Cardiac muscle cell (in vitro differentiated cells and primary cell): ENCODE data around the gene PADI3. TPM values are rescaled to one million over a fixed set of nuclear protein-coding genes. Genes with fewer than 3 reads are reported as not detected.

Experiments used
- DNase-seq, 2 donors: peaks; one replicate each; pipeline versions ENCODE4 v3.0.0 to v3.0.0-alpha.2; 2010 to 2017; ENCODE audit warnings: low read depth in 1 of 2, low spot score in 1 of 2
- H3K27ac ChIP-seq: fragments of 200-600 bp; sonication (generic); 2 replicates; pipeline ENCODE4 v1.5.1; 2016
- H3K27me3 ChIP-seq: fragments of 200-600 bp; sonication (generic); 2 replicates; pipeline ENCODE4 v1.6.0; 2016; ENCODE audit warnings: control low read depth
- H3K36me3 ChIP-seq: fragments of 200-600 bp; sonication (generic); 2 replicates; pipeline ENCODE4 v1.5.1; 2016; ENCODE audit warnings: control low read depth
- H3K4me1 ChIP-seq: fragments of 200-600 bp; sonication (generic); 2 replicates; pipeline ENCODE4 v1.8.1; 2017; ENCODE audit warnings: low read depth, mild to moderate bottlenecking, mixed run types
- H3K4me3 ChIP-seq: fragments of 200-600 bp; sonication (generic); 2 replicates; pipeline ENCODE4 v1.5.1; 2016; ENCODE audit warnings: mild to moderate bottlenecking
- H3K9me3 ChIP-seq: fragments of 200-600 bp; sonication (generic); 2 replicates; pipeline ENCODE4 v1.5.1; 2017; ENCODE audit warnings: low read depth, mild to moderate bottlenecking, control low read depth
- polyA plus RNA-seq: library from polyadenylated mRNA; unstranded; fragments of >200 nt; fragmentation: Nextera tagmentation; extraction: Ambion mirVana; gene quantifications from 2 replicates; pipeline ENCODE4 v1.2.1, GENCODE V29; 2016
- total RNA-seq: library from RNA; depleted of rRNA; stranded (reverse); fragments of >200 nt; gene quantifications from 2 replicates; pipeline ENCODE4 v1.2.3, GENCODE V29; 2016
- TF ChIP-seq, protein P1 (sequence below): IDR thresholded peaks from 2 replicates; pipeline ENCODE4 v1.5.1; 2012; ENCODE audit warnings: low read depth, mild to moderate bottlenecking, low read length

Gene PADI3
- total and polyA plus RNA-seq, 2 experiments from 2014 or later, result 0.24 TPM; not detected in 1

DNA sequence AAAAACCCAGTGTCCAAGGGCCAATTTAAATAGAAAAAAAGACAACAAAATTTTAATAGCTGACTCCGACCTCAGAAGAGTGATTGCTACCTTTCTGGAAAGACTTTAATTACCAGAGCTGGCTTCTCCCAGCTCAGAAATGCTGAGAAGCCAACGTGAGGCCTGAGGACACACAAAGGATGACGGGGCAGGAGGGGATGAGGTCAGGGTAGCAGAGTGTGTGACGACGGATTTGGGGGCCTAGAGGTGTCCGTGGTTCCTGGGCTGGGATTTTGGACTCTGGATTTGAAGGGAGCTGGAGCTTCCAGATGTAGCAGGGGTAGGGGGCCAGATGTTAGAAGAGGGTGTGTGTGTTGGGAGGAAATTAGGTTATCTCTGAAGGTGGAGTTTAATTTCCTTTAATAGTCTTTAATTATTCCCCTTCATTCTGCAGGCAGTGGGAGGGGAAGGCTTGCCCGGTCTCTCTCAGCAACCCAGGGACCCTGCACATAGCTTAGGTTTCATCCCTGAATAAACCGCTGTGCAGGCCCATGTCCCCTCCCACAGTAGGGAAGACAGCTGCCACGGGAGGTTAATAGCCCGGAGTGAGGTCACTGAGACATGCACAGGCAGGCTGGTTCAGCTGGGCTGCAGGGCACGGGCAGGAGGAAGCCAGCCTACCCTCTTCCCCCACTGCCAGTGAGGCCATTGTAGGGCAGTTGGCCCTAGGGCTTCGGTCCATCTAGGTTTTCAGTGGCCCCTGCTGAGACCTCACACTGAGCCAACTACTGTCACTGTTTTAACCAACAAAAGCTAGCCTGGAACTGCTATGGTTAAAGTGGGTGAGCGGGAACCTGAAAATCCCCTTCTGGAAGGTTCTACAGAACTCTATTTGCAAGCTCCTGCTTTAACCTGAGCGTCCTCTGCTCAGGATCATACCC, 3.8 kb upstream of the PADI3 start:
- Histone ChIP-seq H3K4me3 (no peak overlapping the region), H3K4me1 (no peaks in the 10 kb centered on the region), H3K36me3 (no peaks in the 10 kb centered on the region), H3K27ac (no peak overlapping the region), H3K9me3 (no peaks in the 10 kb centered on the region), H3K27me3 (peaks cover 34% of the 10 kb centered on the region)
- TF ChIP-seq, protein P1, sequence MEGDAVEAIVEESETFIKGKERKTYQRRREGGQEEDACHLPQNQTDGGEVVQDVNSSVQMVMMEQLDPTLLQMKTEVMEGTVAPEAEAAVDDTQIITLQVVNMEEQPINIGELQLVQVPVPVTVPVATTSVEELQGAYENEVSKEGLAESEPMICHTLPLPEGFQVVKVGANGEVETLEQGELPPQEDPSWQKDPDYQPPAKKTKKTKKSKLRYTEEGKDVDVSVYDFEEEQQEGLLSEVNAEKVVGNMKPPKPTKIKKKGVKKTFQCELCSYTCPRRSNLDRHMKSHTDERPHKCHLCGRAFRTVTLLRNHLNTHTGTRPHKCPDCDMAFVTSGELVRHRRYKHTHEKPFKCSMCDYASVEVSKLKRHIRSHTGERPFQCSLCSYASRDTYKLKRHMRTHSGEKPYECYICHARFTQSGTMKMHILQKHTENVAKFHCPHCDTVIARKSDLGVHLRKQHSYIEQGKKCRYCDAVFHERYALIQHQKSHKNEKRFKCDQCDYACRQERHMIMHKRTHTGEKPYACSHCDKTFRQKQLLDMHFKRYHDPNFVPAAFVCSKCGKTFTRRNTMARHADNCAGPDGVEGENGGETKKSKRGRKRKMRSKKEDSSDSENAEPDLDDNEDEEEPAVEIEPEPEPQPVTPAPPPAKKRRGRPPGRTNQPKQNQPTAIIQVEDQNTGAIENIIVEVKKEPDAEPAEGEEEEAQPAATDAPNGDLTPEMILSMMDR, result no peak
- no peak for DNase-seq

DNA sequence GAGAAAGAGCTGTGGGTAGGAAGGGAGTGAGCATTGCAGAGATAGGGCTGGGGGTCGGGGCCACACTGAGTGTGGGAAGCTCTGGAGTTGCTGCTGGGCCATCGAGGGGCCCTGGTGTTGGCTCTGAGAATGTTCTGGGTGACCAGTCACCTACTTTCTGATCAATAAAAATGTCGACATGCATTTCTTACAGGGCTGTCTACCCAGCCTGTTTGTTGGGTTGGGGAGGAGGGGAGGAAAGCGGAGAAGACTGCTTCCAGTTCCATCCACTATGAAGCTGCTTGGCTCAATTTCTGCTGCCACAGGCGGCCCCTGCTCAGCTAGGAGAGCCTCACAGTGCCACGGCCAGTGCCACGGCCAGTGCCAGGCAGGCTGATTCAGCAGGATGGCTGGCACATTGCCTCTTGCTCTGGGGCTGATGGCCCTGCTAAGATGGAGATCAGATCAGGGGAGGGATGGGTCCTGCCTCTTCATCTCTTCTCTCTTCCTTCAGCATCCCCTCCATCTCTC, 3.0 kb upstream of the PADI3 start:
- H3K4me1 ChIP-seq, result no peaks in the 10 kb centered on the region
- TF ChIP-seq, protein P1, result no peak
- no peak overlapping the region for H3K4me3 ChIP-seq
- H3K9me3 ChIP-seq, result no peaks in the 10 kb centered on the region
- DNase-seq, result no peak
- no peaks in the 10 kb centered on the region for H3K36me3 ChIP-seq
- H3K27me3 ChIP-seq, result peaks cover 26% of the 10 kb centered on the region
- no peak overlapping the region for H3K27ac ChIP-seq

DNA sequence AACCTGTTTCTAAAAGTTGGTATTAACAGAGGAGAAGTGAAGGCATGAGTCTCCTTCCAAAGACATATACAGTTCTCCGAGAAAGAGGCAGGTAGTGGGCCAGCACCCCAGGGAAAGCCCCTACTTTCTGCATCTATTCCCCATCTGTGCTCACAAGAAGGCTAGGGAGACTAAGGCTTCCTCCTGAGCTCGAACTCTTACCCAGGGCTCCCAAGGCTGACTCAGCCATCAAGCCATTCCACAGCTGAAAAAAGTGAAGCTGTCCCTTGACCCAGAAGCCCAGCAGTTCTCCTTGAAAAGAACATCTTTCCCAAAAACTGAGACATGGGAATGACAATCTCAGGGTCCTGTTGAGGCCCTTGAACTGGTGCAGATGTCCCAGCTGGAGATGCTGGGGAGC, 1.9 kb upstream of the PADI3 start:
- no peaks in the 10 kb centered on the region for H3K36me3 ChIP-seq
- no peak overlapping the region for H3K27ac ChIP-seq
- DNase-seq, result no peak
- no peaks in the 10 kb centered on the region for H3K4me1 ChIP-seq
- TF ChIP-seq, protein P1, result no peak
- no peak overlapping the region for H3K4me3 ChIP-seq
- peaks cover 15% of the 10 kb centered on the region for H3K27me3 ChIP-seq
- H3K9me3 ChIP-seq, result no peaks in the 10 kb centered on the region

DNA sequence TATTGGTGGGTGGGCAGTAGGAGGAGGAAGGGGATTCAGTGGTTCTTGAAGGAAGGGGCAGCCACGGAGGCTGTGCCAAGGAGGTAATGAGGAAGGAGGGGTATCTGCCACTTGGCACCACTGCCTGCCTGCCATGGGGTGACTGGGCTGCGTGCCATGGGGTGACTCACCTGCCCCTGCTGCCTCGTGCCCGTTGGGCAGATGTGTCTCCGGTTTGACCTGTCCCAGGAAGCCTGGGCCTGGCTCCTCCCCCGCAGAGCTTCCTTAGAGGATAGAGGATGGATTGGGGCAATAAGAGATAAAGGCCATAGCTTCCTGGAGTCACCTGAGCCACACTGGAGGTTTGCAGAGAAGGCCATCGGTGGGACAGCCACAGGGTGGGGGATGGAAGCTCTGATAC, 1.7 kb downstream of the PADI3 start:
- Histone ChIP-seq H3K27ac (no peak overlapping the region), H3K27me3 (no peaks in the 10 kb centered on the region), H3K36me3 (no peaks in the 10 kb centered on the region), H3K9me3 (no peaks in the 10 kb centered on the region), H3K4me1 (no peaks in the 10 kb centered on the region), H3K4me3 (no peak overlapping the region)
- TF ChIP-seq, protein P1, result no peak
- DNase-seq, result no peak

DNA sequence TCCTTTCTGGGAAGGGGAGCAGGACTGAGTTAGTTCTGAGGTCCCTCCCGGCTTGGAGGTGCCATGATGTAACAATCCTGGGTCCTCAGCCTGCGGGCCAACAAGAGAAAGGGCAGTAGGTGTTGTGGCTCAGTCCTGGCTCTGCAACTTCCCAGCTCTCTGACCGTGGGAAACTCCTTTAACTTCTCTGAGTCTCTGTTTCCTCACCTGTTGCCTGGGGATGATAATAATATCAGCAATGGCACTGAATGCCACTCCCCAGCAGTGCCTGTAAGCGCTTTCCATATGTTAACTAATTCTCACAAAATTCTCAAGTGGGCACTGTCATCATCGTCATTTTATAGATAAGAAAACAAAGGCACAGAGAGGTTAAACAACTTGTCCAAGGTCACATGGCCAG, 2.3 kb downstream of the PADI3 start:
- Histone ChIP-seq H3K9me3 (no peaks in the 10 kb centered on the region), H3K4me1 (no peaks in the 10 kb centered on the region), H3K36me3 (no peaks in the 10 kb centered on the region), H3K27ac (no peak overlapping the region), H3K27me3 (no peaks in the 10 kb centered on the region), H3K4me3 (no peak overlapping the region)
- TF ChIP-seq, protein P1, result no peak
- DNase-seq, result no peak
